Lower leg skin (tissue), 3 donors: Measurements from ENCODE around the gene KDM7A.

Experiments
- CTCF ChIP-seq, 3 donors: fragments of 450-650 bp; IDR thresholded peaks; one replicate each; pipeline ENCODE4 v1.5.1; 2016; ENCODE audit warnings: antibody characterized with exemption in 3 of 3, mild to moderate bottlenecking in 3 of 3, moderate library complexity in 2 of 3
- POLR2A ChIP-seq, 2 donors: fragments of 450-650 bp; IDR thresholded peaks; one replicate each; pipeline ENCODE4 v1.6.1; 2016 to 2017; ENCODE audit warnings: antibody characterized with exemption in 2 of 2, mild to moderate bottlenecking in 1 of 2, moderate library complexity in 1 of 2

GRCh38 chr7:140205600-140205999 is 28.8 kb upstream of the KDM7A start:
- TF ChIP-seq CTCF (IDR thresholded peaks at IDR 0.05) (no peak), POLR2A (IDR thresholded peaks at IDR 0.05) (no peak)
